ENCODE measurements around the gene KRTAP5-3.

GRCh38 chr11:1644601-1645356, 36.5 kb upstream of the KRTAP5-3 start:
- TF ChIP-seq CTCF (IDR thresholded peaks at IDR 0.05) (no peak), POLR2A (IDR thresholded peaks at IDR 0.05) (no peak)

All from esophagus squamous epithelium (tissue), 4 donors.